Fibroblast of skin of left biceps (primary cell): ENCODE measurements around the gene GDF9.
"Not testable (repeated sequence)": the region's sequence is repeated elsewhere in the genome, so short reads cannot be mapped to it uniquely, and the experiment has no call there.

Source experiments
- DNase-seq, 2 experiments: peaks; one replicate each; pipeline ENCODE4 v3.0.0-alpha.2; 2013; ENCODE audit warnings: low read depth in 2 of 2

The GDF9 gene

DNA sequence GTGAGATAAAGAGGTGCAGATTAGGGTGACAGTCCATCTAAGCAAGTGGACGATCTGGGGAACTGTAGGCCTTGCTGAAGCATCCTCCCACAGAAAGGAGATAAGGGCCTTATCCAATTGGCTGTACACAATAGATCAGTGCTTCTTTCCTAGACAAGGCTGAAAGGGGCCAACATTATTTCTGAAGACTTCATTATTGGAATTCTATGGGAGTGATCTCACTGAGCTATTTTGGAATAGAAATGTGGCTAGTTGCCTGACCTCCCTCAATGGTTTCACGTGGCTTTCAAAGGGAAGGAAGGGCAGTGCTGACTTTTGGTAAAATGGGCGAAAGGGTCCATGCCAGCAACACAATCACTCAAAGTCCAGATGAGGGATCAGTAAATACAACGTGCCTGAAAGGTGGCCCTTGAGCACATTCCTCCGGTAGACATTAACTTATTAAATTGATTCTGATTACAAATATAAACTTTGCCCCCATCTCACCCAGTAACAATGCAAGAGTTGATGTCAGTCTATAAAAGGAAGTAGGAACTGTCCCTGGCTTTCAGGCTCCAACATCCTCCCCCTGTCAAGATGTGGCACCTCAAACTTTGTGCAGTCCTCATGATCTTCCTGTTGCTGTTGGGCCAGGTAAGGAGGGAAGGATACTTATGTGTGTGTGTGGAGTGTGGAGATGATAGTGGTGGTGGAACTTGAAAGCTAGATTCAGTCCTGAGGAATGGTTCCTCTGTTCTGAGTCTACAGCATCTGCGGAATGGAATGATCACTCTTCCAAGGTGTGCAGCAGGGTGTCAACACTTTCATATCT, 7.1 kb upstream of the GDF9 start, which contains the start of gene LEAP2:
Gene LEAP2, plus strand, starts transcription at position 550 of the 811 bp plus-strand sequence. Its CDS starts 27 bp downstream, at position 577.
- no peak for DNase-seq

DNA sequence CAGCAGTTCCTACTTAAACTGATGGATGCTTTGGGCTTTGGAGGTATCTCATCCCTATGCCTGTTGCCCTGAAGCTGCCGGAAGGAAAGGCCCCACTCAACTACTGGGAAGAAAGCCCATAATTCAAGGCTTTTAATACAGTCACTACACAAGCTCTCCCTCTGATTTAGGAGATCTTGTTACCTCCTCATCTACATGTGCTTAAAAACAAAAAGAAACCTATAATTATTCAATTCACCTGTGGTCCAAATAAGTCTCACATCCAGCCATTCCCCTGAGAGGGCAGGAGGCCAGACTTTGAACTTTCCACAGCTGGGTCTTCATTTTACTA, 6.5 kb upstream of the GDF9 start:
- DNase-seq = no peak

DNA sequence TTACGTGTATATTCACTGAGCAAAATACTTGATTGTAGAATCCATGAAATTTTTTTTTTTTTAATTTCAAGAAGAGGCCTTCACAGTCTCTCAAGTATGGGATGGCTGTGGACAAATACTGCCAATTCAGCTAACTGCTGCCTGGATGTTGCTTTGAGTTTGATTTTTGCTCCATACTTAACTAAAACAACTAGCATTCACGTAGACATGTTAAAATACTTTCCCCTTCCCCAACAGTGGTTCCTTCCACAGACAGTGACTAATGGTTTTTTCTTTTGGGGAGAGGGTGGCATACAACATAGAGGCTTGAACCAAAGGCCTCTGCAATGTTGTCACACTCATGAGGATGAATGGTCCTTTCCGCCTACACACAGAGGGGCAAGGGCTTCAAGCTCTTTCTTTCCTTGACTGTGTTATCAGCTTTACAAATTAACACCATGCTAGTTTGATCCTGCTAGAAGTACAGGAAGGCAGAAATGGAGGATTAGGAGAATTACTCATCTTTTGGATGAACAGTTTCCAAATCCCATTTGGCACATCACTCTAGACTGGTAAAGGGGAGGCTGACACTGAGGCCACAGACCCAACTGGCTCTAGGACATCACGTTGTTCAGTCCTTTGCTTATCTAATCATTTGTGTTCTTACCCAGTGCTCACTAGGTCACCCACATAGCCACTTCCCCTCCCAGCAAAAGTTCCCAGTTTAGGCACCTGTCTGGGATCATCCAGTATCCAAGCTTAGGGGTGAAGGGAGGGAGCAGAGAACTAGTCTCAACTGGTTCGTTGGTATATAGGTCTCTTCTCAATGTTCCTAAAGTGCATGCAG, 5.4 kb upstream of the GDF9 start:
- no peak for DNase-seq

DNA sequence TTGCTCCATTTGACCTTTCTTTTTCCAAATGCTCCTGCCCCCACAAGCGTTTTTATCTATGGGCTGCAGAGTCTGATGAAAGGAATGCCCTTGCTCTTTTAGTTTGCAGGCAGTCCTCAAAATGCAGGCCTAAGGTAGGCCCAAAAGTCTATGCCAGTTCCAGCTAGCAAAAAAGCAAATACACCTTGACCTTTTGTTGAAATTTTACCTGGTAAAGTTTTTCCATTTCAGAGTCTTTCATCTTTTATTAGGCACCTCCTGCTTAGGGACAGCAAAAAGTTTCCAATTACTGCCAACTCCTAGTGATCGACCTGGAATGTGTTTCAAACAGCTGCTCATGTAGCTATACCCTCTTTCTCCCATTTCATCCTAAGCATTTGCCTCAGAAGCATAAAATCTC, 4.5 kb upstream of the GDF9 start:
- no peak for DNase-seq

DNA sequence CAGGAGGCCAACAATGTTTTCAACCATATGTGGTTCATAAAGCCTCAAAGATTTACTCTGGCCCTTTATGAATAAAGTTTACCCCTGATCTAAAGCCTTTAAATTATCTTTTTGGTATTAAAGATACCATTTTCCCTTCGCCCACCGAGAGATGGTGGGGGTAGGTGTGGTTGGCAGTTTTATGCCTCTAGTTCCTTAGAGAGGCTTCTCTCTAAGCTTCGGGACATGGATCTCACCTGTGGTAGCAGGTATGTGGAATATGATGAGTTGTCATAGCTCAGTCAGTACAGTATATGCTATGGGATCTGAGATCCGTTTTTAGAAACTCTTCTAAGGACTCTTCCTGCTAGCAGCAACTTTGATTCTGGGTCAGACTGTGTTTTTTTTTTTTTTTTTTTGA, 2.5 kb upstream of the GDF9 start:
- no peak for DNase-seq

DNA sequence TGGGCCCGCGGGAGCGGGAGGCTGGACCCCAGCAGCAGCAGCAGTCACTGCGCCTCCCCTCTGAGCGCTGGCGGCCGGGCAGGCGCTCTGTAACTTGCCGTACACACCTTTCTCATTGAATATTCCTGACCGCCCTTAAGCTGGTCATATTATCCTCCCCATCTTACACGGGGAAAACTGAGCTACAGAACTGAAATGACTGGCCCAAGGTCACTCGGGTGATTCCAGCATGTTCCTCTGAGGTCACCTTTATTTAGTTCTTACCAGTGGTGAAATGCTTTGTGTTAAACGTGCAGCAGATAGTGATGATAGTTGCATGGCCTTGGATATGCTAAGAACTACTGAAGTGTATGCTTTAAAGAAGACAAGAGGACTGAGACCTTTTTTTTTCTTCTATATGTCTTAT, 780 bp upstream of the GDF9 start:
- no peak for DNase-seq

DNA sequence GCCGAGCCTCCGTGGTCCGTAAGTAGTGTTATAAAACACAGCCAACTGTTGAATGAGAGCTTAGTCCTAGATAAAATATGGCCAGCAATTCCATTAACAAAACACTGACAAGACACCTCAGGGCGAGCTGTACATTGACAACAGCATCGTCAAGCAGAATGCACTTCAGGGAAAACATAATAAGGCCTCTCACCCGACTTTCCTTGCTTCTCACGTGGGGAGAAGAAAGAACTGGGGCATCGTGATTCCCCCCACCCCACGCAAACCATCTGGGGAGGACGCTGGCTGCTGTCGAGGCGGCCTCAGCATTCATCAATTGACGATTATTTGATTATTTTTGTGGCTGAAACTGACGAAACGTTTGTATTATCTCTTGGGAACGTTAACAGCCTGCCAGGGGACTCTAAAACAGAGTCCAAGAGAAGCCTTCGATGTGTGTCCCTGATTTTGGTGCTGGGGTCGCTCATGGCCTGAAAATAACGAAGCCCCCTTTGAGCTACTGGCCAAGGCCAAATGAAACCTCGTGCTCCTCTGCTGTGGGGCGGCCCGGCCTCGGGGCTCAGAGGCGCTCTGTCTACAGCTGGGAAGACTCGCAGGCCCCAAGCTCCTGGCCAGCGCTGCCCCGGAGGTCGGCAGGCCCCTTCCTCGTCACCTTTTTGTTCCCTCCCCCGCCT, 464 bp downstream of the GDF9 start:
- DNase-seq = no peak

DNA sequence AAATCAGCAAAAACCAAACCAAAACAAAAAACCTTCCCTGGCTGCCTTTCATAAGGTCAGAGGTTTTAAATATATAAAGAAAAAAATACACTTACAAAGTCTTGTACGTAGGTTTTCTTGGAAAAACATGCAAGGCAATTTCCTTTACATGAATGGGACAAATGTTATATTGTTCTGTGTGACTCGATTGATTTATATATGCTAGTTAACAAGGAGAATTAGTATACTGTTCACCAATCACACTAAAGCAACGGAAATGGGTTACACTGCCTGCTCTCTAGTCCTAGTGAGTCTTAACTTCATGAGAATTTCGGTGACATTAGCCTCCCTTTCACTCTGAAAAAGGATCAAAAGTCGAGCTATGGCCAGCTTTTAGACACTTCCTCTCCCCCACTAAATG, 5.5 kb downstream of the GDF9 start:
- no peak for DNase-seq

DNA sequence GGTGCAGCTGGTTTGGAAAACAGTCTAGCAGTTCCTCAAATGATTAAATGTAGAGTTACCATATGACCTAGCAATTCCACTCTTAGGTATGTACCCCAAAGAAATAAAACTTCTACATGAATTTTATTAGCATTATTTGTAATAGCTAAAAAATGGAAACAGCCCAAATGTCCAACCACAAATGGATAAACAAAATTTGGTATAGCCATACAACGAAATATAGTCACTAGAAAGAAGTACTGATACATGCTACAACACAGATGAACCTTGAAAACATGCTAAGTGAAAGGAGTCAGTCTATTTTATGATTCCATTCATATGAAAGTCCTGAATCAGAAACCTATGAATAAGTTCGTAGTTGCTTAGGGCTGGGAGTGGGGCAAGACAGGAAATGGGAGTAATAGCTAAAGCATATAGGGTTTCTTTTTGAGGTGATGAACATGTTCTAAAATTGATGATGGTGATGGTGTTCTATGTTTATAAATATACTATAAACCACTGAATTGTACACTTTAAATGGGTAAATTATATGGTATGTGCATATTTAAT, 6.3 kb downstream of the GDF9 start:
- no peak for DNase-seq

DNA sequence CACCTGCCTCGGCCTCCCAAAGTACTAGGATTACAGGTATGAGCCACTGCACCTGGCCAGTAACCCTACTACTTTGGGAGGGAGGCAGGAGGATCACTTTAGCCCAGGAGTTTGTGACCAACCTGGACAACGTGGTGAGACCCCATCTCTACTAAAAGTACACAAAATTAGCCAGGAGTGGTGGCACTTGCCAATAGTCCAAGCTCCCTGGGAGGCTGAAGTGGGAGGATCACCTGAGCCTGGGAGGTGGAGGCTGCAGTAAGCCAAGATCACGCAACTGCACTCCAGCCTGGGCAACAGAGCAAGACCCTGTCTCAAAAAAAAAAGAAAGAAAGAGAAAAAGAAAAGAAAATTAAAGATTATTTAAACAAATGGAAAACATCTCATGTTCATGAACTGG, 10.3 kb downstream of the GDF9 start:
- DNase-seq = no peak

DNA sequence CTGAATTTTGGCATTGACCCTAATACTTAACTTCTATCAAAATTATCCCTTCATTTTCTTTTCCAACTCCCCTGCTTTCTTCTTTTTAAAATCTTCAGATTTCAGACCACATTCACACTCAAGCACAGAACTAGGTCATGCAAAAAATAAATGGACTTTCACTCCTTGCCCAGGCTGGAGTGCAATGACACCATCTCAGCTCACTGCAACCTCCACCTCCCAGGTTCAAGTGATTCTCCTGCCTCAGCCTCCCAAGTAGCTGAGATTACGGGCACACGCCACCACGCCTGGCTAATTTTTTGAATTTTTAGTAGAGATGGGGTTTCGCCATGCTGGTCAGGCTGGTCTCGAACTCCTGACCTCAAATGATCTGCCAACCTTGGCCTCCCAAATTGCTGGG, 11.3 kb downstream of the GDF9 start:
- not testable (repeated sequence) for DNase-seq

DNA sequence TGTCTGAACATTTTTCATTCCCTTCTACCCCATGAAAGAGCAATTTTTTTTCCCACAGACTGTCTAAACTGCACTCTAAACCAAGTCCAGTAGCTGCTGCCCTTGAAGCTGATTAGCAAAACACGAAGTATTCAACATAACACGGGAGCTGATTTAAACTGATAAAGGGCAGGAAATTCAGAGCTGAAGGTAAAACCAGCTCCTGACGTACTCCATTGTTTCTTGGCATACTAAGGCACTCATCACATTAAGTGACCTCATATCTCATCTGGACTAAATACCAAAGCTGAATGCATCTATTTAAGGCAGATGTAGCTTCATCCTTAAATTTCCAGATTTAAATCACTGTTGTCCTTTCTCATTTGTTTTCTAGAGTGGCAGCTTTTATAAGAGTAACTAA, 12.0 kb downstream of the GDF9 start:
- no peak for DNase-seq

DNA sequence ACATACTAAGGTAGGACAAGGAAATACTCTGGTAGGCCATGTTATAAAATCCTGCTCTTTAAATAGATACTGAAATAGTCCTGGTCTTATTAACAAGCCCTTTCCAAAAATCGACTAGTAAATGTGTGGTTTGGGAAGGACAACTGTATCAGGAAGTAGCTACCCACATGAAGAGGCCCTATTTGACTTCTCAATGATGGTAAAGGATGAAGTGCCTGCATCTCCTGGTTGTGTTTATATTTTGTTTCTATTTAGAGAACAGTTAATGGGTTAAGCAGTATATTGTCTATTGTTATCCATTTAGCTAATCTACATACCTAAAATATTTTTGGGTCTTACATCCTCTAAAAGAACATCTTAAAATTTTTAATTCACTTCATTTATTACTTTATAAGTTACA, 12.5 kb downstream of the GDF9 start:
- no peak for DNase-seq

DNA sequence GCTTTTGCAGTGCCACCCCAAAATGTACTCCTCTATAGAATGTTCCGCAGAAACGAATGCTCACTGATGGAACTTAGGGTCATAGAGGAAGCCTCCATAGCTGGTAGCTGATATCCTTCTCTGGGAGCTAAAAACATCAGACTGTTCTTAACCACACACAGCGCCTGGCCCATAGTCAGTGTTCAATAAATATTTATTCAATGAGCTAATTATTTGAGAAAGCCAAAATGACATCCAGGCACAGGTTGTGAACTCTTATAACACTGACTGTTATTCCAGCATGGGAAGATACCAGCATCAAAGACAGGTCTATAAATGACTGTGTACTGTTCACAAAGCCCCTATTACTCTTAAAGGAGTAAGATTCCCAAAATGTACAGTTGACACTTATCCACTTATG, 12.9 kb downstream of the GDF9 start:
- no peak for DNase-seq

DNA sequence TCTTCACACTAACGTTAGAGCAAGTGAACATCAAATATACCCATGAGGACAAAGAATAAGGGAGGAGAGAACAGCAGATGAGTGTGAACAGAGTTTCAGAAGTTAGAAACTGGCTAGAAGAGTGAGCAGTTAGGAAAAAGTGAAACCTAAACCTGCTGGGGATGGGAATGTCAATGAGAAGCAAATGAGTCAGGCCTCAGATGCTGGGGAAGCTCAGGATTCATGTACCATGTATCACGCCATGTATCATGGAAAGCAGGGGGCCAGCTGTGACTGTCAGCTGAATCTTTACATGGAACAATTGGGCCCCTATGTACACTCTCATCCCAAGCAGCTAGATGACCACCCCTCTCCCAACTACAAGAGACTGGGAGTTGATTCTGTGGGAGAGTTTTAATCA, 16.2 kb downstream of the GDF9 start:
- DNase-seq = no peak

DNA sequence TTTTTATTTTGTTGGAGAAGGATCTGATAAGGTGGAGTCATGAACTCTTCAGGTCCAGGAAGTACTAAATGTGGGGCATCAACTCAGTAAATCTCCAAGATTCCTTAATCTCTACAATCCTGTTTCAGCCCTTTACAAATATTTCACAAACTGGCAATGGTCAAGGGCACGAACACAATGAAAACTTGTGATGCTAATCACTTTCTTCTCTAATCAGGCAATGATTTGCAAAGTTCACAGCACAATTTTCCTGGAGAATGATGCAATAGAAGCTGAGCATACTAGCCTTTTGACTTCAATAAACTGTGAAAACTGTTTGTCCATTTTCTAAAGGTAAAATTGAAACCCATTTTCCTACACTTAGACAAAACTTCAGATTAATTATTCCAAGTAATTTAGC, 16.9 kb downstream of the GDF9 start:
- no peak for DNase-seq

DNA sequence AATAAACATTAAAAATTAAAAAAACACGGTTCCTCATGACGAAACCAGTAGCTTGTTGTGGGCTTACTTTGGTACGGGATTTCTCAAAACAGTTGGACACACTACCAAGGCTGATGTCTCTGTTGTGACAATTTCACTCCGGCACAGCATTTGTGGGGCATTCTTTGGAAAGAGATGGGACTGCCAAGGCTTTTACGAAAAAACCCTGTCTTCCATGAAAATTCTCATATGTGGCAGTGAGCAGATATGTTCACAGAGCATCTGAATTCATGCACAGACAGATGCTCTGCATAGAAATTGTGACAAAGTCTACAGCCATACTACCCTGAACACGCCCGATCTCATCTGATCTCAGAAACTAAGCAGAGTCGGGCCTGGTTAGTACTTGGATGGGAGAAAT, 18.0 kb downstream of the GDF9 start:
- DNase-seq = no peak

DNA sequence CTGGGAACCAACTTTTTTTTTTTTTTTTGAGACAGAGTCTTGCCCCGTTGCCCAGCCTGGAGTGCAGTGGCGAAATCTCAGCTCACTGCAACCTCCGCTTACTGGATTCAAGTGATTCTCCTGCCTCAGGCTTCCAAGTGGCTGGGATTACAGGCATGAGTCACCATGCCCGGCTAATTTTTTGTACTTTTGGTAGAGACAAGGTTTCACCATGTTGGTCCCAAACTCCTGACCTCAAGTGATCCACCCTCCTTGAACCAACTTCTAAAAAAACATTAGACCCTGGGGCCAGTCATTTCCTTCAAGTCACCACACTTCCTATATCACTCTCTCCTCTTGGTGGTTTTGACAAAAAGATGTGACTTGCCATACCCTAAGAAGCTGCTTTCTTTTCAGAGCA, 25.0 kb downstream of the GDF9 start:
- no peak for DNase-seq

DNA sequence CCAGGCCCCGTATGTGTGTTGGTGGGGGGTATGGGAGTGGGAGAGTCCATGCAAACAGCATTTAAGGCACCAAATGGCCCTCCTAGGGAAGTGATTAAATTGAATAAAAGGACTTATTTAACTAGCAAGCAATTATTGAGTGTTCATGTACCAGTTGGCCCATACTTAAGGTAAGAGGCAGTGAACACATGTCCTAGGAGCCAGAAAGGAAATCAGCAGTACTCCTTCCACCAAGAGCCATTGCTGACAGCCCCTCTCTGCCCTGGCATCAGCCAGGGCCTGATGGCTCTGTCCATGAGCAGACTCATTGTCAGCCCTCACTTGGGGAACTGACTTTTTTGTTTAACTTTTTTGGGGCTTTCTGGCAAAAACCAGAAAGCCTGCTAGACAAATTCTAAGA, 25.4 kb downstream of the GDF9 start:
- DNase-seq = no peak

DNA sequence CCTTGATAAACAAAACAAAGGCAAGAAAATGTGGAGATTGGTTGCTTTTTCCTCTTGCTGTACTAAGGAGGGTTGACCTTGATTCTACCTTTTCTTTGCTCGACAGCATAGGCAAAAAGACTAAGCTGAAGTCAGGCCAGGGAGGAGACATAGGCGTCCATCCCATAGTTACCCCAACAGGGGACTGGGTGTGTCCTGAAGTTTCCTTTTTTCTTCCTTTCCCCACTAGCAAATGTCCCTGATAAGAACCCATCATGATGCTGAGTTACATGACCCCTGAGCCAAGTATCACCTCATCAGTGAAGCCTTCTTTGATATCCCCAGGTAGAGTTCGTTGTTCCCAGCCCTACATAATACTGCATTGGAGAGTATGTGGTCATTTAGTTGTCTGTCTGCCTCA, 26.0 kb downstream of the GDF9 start:
- no peak for DNase-seq

DNA sequence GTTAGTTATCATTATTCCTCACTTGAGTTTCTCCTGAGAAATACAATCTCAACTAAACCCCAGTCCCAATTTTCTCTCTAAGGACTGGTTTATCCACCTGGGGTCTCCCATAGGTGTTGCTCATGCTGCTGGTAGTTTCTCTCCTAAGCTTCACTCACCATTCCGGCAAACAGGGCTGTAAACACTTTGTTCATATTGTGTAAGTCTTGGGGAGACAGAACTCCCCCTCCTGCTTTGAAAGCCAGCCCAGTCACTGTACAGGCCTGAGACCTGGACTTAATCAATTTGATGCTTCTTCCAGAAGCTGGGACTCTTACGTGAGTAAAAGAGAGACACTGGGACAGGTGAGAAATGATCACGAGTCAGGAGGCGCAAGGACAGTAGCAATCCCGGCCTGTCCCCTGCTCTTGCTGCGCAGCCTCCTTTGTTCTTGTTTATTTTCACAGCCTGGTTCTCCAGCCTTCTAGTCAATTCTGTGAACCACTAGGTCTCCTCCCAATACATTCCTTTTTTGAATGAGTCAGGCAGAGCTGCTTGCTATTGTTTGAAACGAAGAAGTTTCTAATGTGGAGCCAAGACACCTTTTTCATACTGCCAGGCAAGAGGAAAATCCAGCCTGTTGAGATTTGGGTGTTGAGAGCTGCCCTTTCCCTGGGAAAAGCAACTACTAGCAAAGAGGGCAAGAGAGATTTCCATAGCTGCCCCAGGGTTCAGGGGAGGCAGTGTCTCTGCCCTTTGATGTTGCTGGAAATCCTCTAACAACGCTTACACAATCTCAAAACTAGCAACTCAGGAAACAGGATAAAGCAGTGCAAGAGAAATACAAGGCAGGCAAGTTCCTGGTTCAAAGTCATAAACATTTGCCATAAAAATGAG, 26.6 kb downstream of the GDF9 start:
- DNase-seq = no peak
